H1 (cell line): ENCODE data around the gene LTBP1. TPM values are rescaled to one million over a fixed set of nuclear protein-coding genes. Genes with fewer than 3 reads are reported as not detected.

Experiments used
- CTCF ChIA-PET: fragments of 300-600 bp; sonication (Branson Sonifier 250); formaldehyde crosslinking; loops from one replicate; lab custom pipeline; 2021; ENCODE audit not compliant: partially characterized antibody; lab: Charles Lee
- POLR2A ChIA-PET: fragments of 300-600 bp; sonication (Branson Sonifier 250); formaldehyde crosslinking; loops from one replicate; lab custom pipeline; 2021; ENCODE audit warnings: inconsistent platforms; ENCODE audit not compliant: partially characterized antibody; lab: Charles Lee
- DNase-seq, 2 experiments: peaks; one replicate each; pipeline versions ENCODE4 v3.0.0 to v3.0.0-alpha.2; 2010 to 2022; ENCODE audit warnings: low spot score in 2 of 2, low read depth in 1 of 2, mixed read lengths in 1 of 2
- FAIRE-seq: peaks from 2 replicates; lab custom pipeline; 2011; peaks lifted over from hg19 to GRCh38; lab: Jason Lieb, UNC
- H2AFZ ChIP-seq: 2 replicates; pipeline ENCODE4 v1.8.1; 2012; ENCODE audit warnings: low read length, inconsistent platforms
- H2AK5ac ChIP-seq: 2 replicates; pipeline ENCODE4 v1.6.1; 2013; ENCODE audit warnings: low read depth, low read length
- H2BK120ac ChIP-seq: replicated peaks from 2 replicates; pipeline ENCODE3; 2013; ENCODE audit warnings: low read depth, low read length, inconsistent platforms
- H2BK12ac ChIP-seq: 2 replicates; pipeline ENCODE4 v1.6.1; 2013; ENCODE audit warnings: low read depth, low read length
- H2BK15ac ChIP-seq: 2 replicates; pipeline ENCODE4 v1.6.1; 2013; ENCODE audit warnings: low read length
- H2BK20ac ChIP-seq: 2 replicates; pipeline ENCODE4 v1.6.1; 2013; ENCODE audit warnings: low read length
- H2BK5ac ChIP-seq: 2 replicates; pipeline ENCODE4 v1.6.1; 2013; ENCODE audit warnings: low read depth, low read length
- H3K14ac ChIP-seq: 2 replicates; pipeline ENCODE4 v1.6.1; 2013; ENCODE audit warnings: inconsistent platforms; ENCODE audit not compliant: insufficient read length
- H3K18ac ChIP-seq: 2 replicates; pipeline ENCODE4 v1.6.1; 2013; ENCODE audit warnings: low read length; ENCODE audit errors: extremely low read depth
- H3K23ac ChIP-seq: 2 replicates; pipeline ENCODE4 v1.6.1; 2013; ENCODE audit warnings: inconsistent platforms; ENCODE audit not compliant: insufficient read length
- H3K23me2 ChIP-seq: 2 replicates; pipeline ENCODE4 v1.6.1; 2013; ENCODE audit warnings: low read depth, low read length
- H3K27ac ChIP-seq: 2 replicates; pipeline ENCODE4 v1.6.1; 2011; ENCODE audit warnings: low read depth, low read length, inconsistent platforms
- H3K27me3 ChIP-seq, 4 experiments: replicated peaks in 1 of 4; 1 replicate in 1 of 4; 2 replicates in 3 of 4; pipeline versions ENCODE4 v1.6.1 to v1.8.1; 2011 to 2013; ENCODE audit warnings: low read length in 3 of 4, mild to moderate bottlenecking in 3 of 4, inconsistent platforms in 2 of 4, mixed read lengths in 2 of 4, moderate library complexity in 1 of 4; ENCODE audit not compliant: control insufficient read depth in 3 of 4, insufficient read depth in 3 of 4; ENCODE audit errors: extremely low read depth in 1 of 4
- H3K36me3 ChIP-seq, 4 experiments: 2 replicates each; pipeline versions ENCODE4 v1.6.1 to v1.8.1; 2011 to 2013; ENCODE audit warnings: mild to moderate bottlenecking in 4 of 4, low read length in 3 of 4, moderate library complexity in 2 of 4, control low read depth in 1 of 4, inconsistent platforms in 1 of 4; ENCODE audit not compliant: insufficient read depth in 4 of 4, control insufficient read depth in 2 of 4
- H3K4ac ChIP-seq: replicated peaks from 2 replicates; pipeline ENCODE3; 2013; ENCODE audit warnings: low read length, low read depth, mixed read lengths, inconsistent platforms; ENCODE audit not compliant: insufficient read length
- H3K4me1 ChIP-seq, 4 experiments: replicated peaks in 1 of 4; 1 replicate in 1 of 4; 2 replicates in 3 of 4; pipeline versions ENCODE4 v1.6.1 to v1.8.1; 2011 to 2013; ENCODE audit warnings: low read length in 3 of 4, inconsistent platforms in 2 of 4, mixed read lengths in 1 of 4; ENCODE audit not compliant: insufficient read depth in 4 of 4, control insufficient read depth in 3 of 4
- H3K4me2 ChIP-seq, 2 experiments: 2 replicates each; pipeline versions ENCODE4 v1.6.1 to v1.8.1; 2011 to 2013; ENCODE audit warnings: low read depth in 2 of 2, low read length in 2 of 2, control low read depth in 1 of 2, inconsistent platforms in 1 of 2, mild to moderate bottlenecking in 1 of 2; ENCODE audit not compliant: insufficient read depth in 1 of 2
- H3K4me3 ChIP-seq, 4 experiments: fragments of 200-600, 300-600 bp in 1 of 4; sonication (generic), shearing (Covaris generic), sonication (Bioruptor Twin) in 1 of 4; 2 replicates each; pipeline versions ENCODE4 v1.5.1 to v1.8.1; 2011 to 2016; ENCODE audit warnings: low read length in 4 of 4, low read depth in 3 of 4, control low read depth in 2 of 4, inconsistent platforms in 2 of 4, mild to moderate bottlenecking in 2 of 4, mixed read lengths in 1 of 4, moderate library complexity in 1 of 4; ENCODE audit not compliant: insufficient read depth in 2 of 4; ENCODE audit errors: extremely low read depth in 1 of 4
- H3K56ac ChIP-seq: replicated peaks from 2 replicates; pipeline ENCODE3; 2013; ENCODE audit warnings: low read depth, mild to moderate bottlenecking, mixed read lengths, low read length, inconsistent platforms; ENCODE audit not compliant: insufficient read length
- H3K79me1 ChIP-seq: 2 replicates; pipeline ENCODE4 v1.6.1; 2013; ENCODE audit warnings: low read depth, low read length, control low read depth
- H3K79me2 ChIP-seq, 2 experiments: 2 replicates each; pipeline versions ENCODE4 v1.6.1 to v1.8.1; 2012 to 2013; ENCODE audit warnings: low read length in 2 of 2, mild to moderate bottlenecking in 2 of 2, inconsistent platforms in 1 of 2; ENCODE audit not compliant: insufficient read depth in 2 of 2, control insufficient read depth in 1 of 2
- H3K9ac ChIP-seq, 4 experiments: replicated peaks in 1 of 4; 1 replicate in 1 of 4; 2 replicates in 3 of 4; pipeline versions ENCODE4 v1.6.1 to v1.8.1; 2011 to 2013; ENCODE audit warnings: low read depth in 3 of 4, low read length in 3 of 4, control low read depth in 2 of 4, mild to moderate bottlenecking in 2 of 4, moderate library complexity in 2 of 4, inconsistent platforms in 1 of 4; ENCODE audit errors: extremely low read depth in 1 of 4
- H3K9me3 ChIP-seq, 2 experiments: 2 replicates each; pipeline versions ENCODE4 v1.6.1 to v1.8.1; 2012 to 2013; ENCODE audit warnings: mild to moderate bottlenecking in 2 of 2, moderate library complexity in 2 of 2, control low read depth in 1 of 2, inconsistent platforms in 1 of 2, low read depth in 1 of 2, low read length in 1 of 2, mixed read lengths in 1 of 2; ENCODE audit not compliant: insufficient read depth in 2 of 2
- H4K20me1 ChIP-seq, 2 experiments: replicated peaks in 1 of 2; 2 replicates each; pipeline versions ENCODE3 to v1.8.1; 2011 to 2013; ENCODE audit warnings: inconsistent platforms in 2 of 2, low read length in 2 of 2, mild to moderate bottlenecking in 1 of 2; ENCODE audit not compliant: insufficient read depth in 2 of 2, control insufficient read depth in 1 of 2
- H4K5ac ChIP-seq: 2 replicates; pipeline ENCODE4 v1.6.1; 2013; ENCODE audit warnings: low read length, low read depth, mixed read lengths, inconsistent platforms; ENCODE audit not compliant: insufficient read length
- H4K8ac ChIP-seq: 2 replicates; pipeline ENCODE4 v1.8.0; 2013; ENCODE audit warnings: mild to moderate bottlenecking, moderate library complexity, low read length, inconsistent platforms; ENCODE audit not compliant: insufficient read depth; ENCODE audit errors: extremely low read depth
- H4K91ac ChIP-seq: replicated peaks from 2 replicates; pipeline ENCODE3; 2013; ENCODE audit warnings: low read length, mixed read lengths, inconsistent platforms; ENCODE audit not compliant: insufficient read length
- BCL11A ChIP-seq, 2 experiments: IDR thresholded peaks; one replicate each; pipeline ENCODE4 v1.6.1; 2011; ENCODE audit warnings: low read depth in 2 of 2, low read length in 2 of 2, mild to moderate bottlenecking in 2 of 2
- BRCA1 ChIP-seq: IDR thresholded peaks from 2 replicates; pipeline ENCODE4 v1.6.1; 2012; ENCODE audit warnings: low read depth, low read length, improper control_type of control experiment
- CEBPB ChIP-seq: IDR thresholded peaks from 2 replicates; pipeline ENCODE4 v1.6.1; 2012; ENCODE audit warnings: low read depth, low read length
- EP300 ChIP-seq, 2 experiments: IDR thresholded peaks; 1 replicate in 1 of 2; 2 replicates in 1 of 2; pipeline ENCODE4 v1.6.1; 2011 to 2012; ENCODE audit warnings: low read depth in 2 of 2, low read length in 2 of 2, mild to moderate bottlenecking in 2 of 2, borderline replicate concordance in 1 of 2, inconsistent platforms in 1 of 2, moderate library complexity in 1 of 2
- KDM1A ChIP-seq: fragments of 200-600, 300-600 bp; sonication (generic); IDR thresholded peaks from 2 replicates; pipeline ENCODE4 v1.7.1; 2016; ENCODE audit warnings: mild to moderate bottlenecking, low read length, borderline replicate concordance
- RAD21 ChIP-seq, 2 experiments: IDR thresholded peaks in 1 of 2; conservative IDR thresholded peaks in 1 of 2; 2 replicates each; pipeline ENCODE4 v1.6.1; 2011; ENCODE audit warnings: low read depth in 2 of 2, low read length in 2 of 2, improper control_type of control experiment in 1 of 2, inconsistent platforms in 1 of 2, mild to moderate bottlenecking in 1 of 2, moderate library complexity in 1 of 2
- RBBP5 ChIP-seq: IDR thresholded peaks from 2 replicates; pipeline ENCODE4 v1.7.1; 2012; ENCODE audit warnings: low read depth, mild to moderate bottlenecking, inconsistent platforms, low read length, moderate library complexity, borderline replicate concordance
- SIX5 ChIP-seq: IDR thresholded peaks from 2 replicates; pipeline ENCODE4 v1.6.1; 2011; ENCODE audit warnings: mild to moderate bottlenecking, low read depth, low read length
- WGBS, 2 experiments: shearing (Covaris generic) in 1 of 2; methylation state at CpG; one replicate each; pipeline versions ENCODE4 v1.1.6 to v1.1.7; 2013 to 2015; ENCODE audit warnings: low lambda C conversion rate in 2 of 2, mixed read lengths in 2 of 2, inconsistent platforms in 1 of 2, low coverage in 1 of 2, missing lambda C conversion rate in 1 of 2; ENCODE audit not compliant: insufficient replicate concordance in 2 of 2, insufficient coverage in 1 of 2, insufficient read length in 1 of 2; ENCODE audit errors: extremely low coverage in 1 of 2, missing lambda C conversion rate in 1 of 2; 5-methylcytosine and 5-hydroxymethylcytosine counted together
- polyA plus RNA-seq, 7 experiments: library from polyadenylated mRNA; depleted of rRNA in 3 of 7; stranded (reverse) in 5 of 7; unstranded in 2 of 7; fragments of >200 nt in 5 of 7; fragments of 200-250 nt in 2 of 7; gene quantifications; 1 replicate in 5 of 7; 2 replicates in 1 of 7; 4 replicates in 1 of 7; pipeline versions ENCODE4 v1.2.1 to v1.2.3, GENCODE V29; 2011 to 2013; ENCODE audit warnings: missing spikeins in 2 of 7, mixed read lengths in 2 of 7
- total RNA-seq: library from RNA; stranded (reverse); fragmentation: NEBNext Ultra II Directional; extraction: Animal tissue kit (Norgen Biotek cat#: 25700); gene quantifications from 2 replicates; pipeline ENCODE4 v1.2.1, GENCODE V29; 2021

Gene LTBP1
- total and polyA plus RNA-seq, 2 of the 8 experiments (the other 6 are each of a cell fraction or from before 2014, with no cell fraction given): 15.4 to 24.7 TPM

GRCh38 chr2:33133454-33133952 is 186.8 kb downstream of the LTBP1 start:
- H4K8ac ChIP-seq: no peak overlapping the region
- no peak overlapping the region for H2BK5ac ChIP-seq
- FAIRE-seq: no peak
- no peak overlapping the region for H2AK5ac ChIP-seq
- H3K23ac ChIP-seq: no peak overlapping the region
- H3K4me1 ChIP-seq: peaks cover 0 to 7% (median 4%) of the 10 kb centered on the region in 4 experiments; a peak in 2 of 7 replicates
- no peak overlapping the region for H3K9ac ChIP-seq
- no peak for DNase-seq
- H2BK120ac ChIP-seq: no peak overlapping the region
- H3K4me3 ChIP-seq: no peak overlapping the region
- no peak overlapping the region for H3K27ac ChIP-seq
- no peak overlapping the region for H3K4me2 ChIP-seq
- no peak overlapping the region for H2BK15ac ChIP-seq
- H3K27me3 ChIP-seq: no peaks in the 10 kb centered on the region
- H3K14ac ChIP-seq: no peak overlapping the region
- H3K79me2 ChIP-seq: no peaks in the 10 kb centered on the region
- no peaks in the 10 kb centered on the region for H4K20me1 ChIP-seq
- ChIA-PET POLR2A (interaction anchor here (1.0 kb wide), 1 partner anchor 11 kb away, joined by 3 read pairs; no protein-coding TSS in a partner anchor), CTCF (interaction anchor here (0.7 to 1.6 kb wide), 3 partner anchors 27 to 239 kb away, joined by 3 to 4 read pairs (median 4); no protein-coding TSS in a partner anchor)
- H3K36me3 ChIP-seq: no peaks in the 10 kb centered on the region
- whole genome bisulfite sequencing, 2 experiments: 90% methylated on average over 7 of the region's 7 CpGs; no CpG with 5 or more reads in 1 of the 2 experiments
- H3K4ac ChIP-seq: no peak overlapping the region
- H3K56ac ChIP-seq: no peak overlapping the region
- no peak overlapping the region for H4K5ac ChIP-seq
- H3K23me2 ChIP-seq: no peaks in the 10 kb centered on the region
- no peak overlapping the region for H3K18ac ChIP-seq
- H2AFZ ChIP-seq: no peak overlapping the region
- H2BK12ac ChIP-seq: no peak overlapping the region
- no peak overlapping the region for H4K91ac ChIP-seq
- H2BK20ac ChIP-seq: no peak overlapping the region
- H3K79me1 ChIP-seq: no peaks in the 10 kb centered on the region
- H3K9me3 ChIP-seq: no peaks in the 10 kb centered on the region
- TF ChIP-seq KDM1A (no peak), EP300 (IDR thresholded peaks at IDR 0.05; ENCODE audit: borderline replicate concordance in 1 of 2, low read depth in 2 of 2, low read length in 2 of 2) (no peak), BCL11A (IDR thresholded peaks at IDR 0.05; ENCODE audit: low read depth in 2 of 2, low read length in 2 of 2) (no peak), CEBPB (no peak), SIX5 (no peak), BRCA1 (no peak), RAD21 (IDR thresholded peaks at IDR 0.05 in 1 of 2, conservative IDR thresholded peaks at IDR 0.05 in 1 of 2; ENCODE audit: low read depth in 2 of 2, low read length in 2 of 2) (no peak), RBBP5 (no peak)
